ENCODE results near the gene PLA2G12A. TPM values are rescaled to one million over a fixed set of nuclear protein-coding genes. Genes with fewer than 3 reads are reported as not detected.

The PLA2G12A gene
- total RNA-seq, 1 donor from 2014 or later = 17.8 TPM

- H3K9me3 Mint-ChIP-seq = peaks cover 20% of the 10 kb centered on the region
- H2AFZ ChIP-seq (replicated peaks) = no peak overlapping the region
Measured at GRCh38 chr4:109673303-109673702, 56.6 kb downstream of the PLA2G12A start.

GRCh38 chr4:109672169-109672930 lies 57.5 kb downstream of the PLA2G12A start:
- Histone ChIP-seq H3K27ac (no peak overlapping the region), H3K36me3 (no peaks in the 10 kb centered on the region), H3F3A (ENCODE audit: low read depth) (no peaks in the 10 kb centered on the region), H3K4me3 (no peak overlapping the region), H4K20me1 (ENCODE audit: low read depth) (no peaks in the 10 kb centered on the region), H2AFZ (replicated peaks) (no peak overlapping the region), H3K9me3 (ENCODE audit: low read depth) (no peaks in the 10 kb centered on the region), H3K79me2 (ENCODE audit: low read depth) (no peaks in the 10 kb centered on the region), H3K4me2 (no peak overlapping the region), H3K27me3 (no peaks in the 10 kb centered on the region), H3K9ac (no peak overlapping the region), H3K4me1 (no peaks in the 10 kb centered on the region)
- TF ChIP-seq CTCF (IDR thresholded peaks at IDR 0.05) (no peak), EZH2 (IDR thresholded peaks at IDR 0.05) (no peak), EZH2phosphoT487 (IDR thresholded peaks at IDR 0.05) (no peak)
- H3K27ac Mint-ChIP-seq = no peak overlapping the region
- peaks cover 19% of the 10 kb centered on the region for H3K36me3 Mint-ChIP-seq
- no peaks in the 10 kb centered on the region for H3K27me3 Mint-ChIP-seq (ENCODE audit: insufficient read depth, low read depth)
- peaks cover 18% of the 10 kb centered on the region for H3K9me3 Mint-ChIP-seq
- no peak overlapping the region for H3K4me3 Mint-ChIP-seq
- H3K4me1 Mint-ChIP-seq = no peaks in the 10 kb centered on the region
- DNase-seq (ENCODE audit: low spot score) = no peak

More at GRCh38 chr4:109673303-109673702, 56.6 kb downstream of the PLA2G12A start:
- Histone ChIP-seq H3K27me3 (no peaks in the 10 kb centered on the region), H3K4me1 (no peaks in the 10 kb centered on the region), H3K4me3 (no peak overlapping the region), H3K9me3 (ENCODE audit: low read depth) (no peaks in the 10 kb centered on the region), H3K9ac (no peak overlapping the region), H3K36me3 (no peaks in the 10 kb centered on the region), H3K27ac (no peak overlapping the region), H4K20me1 (ENCODE audit: low read depth) (no peaks in the 10 kb centered on the region), H3K79me2 (ENCODE audit: low read depth) (no peaks in the 10 kb centered on the region), H3F3A (ENCODE audit: low read depth) (no peaks in the 10 kb centered on the region), H3K4me2 (no peak overlapping the region)
- no peak overlapping the region for H3K27ac Mint-ChIP-seq
- H3K4me1 Mint-ChIP-seq = no peaks in the 10 kb centered on the region
- TF ChIP-seq EZH2 (IDR thresholded peaks at IDR 0.05) (no peak), EZH2phosphoT487 (IDR thresholded peaks at IDR 0.05) (no peak), CTCF (IDR thresholded peaks at IDR 0.05) (no peak)
- H3K4me3 Mint-ChIP-seq = no peak overlapping the region
- H3K27me3 Mint-ChIP-seq (ENCODE audit: insufficient read depth, low read depth) = no peaks in the 10 kb centered on the region
- H3K36me3 Mint-ChIP-seq = peaks cover 21% of the 10 kb centered on the region
- DNase-seq (ENCODE audit: low spot score) = no peak

GRCh38 chr4:109671350-109671749 lies 58.5 kb downstream of the PLA2G12A start:
- H3K4me1 ChIP-seq = no peaks in the 10 kb centered on the region
- H3K9ac ChIP-seq = no peak overlapping the region
- no peaks in the 10 kb centered on the region for H4K20me1 ChIP-seq (ENCODE audit: low read depth)
- H3K9me3 ChIP-seq (ENCODE audit: low read depth) = no peaks in the 10 kb centered on the region
- H3K27me3 ChIP-seq = no peaks in the 10 kb centered on the region
- H3K27ac ChIP-seq = no peak overlapping the region
- H3K79me2 ChIP-seq (ENCODE audit: low read depth) = no peaks in the 10 kb centered on the region
- DNase-seq (ENCODE audit: low spot score) = no peak
- TF ChIP-seq EZH2phosphoT487 (IDR thresholded peaks at IDR 0.05) (no peak), CTCF (IDR thresholded peaks at IDR 0.05) (no peak), EZH2 (IDR thresholded peaks at IDR 0.05) (no peak)
- Mint-ChIP-seq H3K4me1 (no peaks in the 10 kb centered on the region), H3K36me3 (peaks cover 14% of the 10 kb centered on the region), H3K4me3 (no peak overlapping the region), H3K27me3 (ENCODE audit: insufficient read depth, low read depth) (no peaks in the 10 kb centered on the region), H3K9me3 (peaks cover 11% of the 10 kb centered on the region), H3K27ac (no peak overlapping the region)
- H3K36me3 ChIP-seq = no peaks in the 10 kb centered on the region
- H3F3A ChIP-seq (ENCODE audit: low read depth) = no peaks in the 10 kb centered on the region
- H3K4me2 ChIP-seq = no peak overlapping the region
- H2AFZ ChIP-seq (replicated peaks) = no peak overlapping the region
- no peak overlapping the region for H3K4me3 ChIP-seq
